Neural cell (in vitro differentiated cells): ENCODE results near the gene TOMM22. TPM values are rescaled to one million over a fixed set of nuclear protein-coding genes. Genes with fewer than 3 reads are reported as not detected.

Experiments used
- H2AFZ ChIP-seq: fragments of 200-600, 300-800 bp; sonication (generic), shearing (Covaris generic); 2 replicates; pipeline ENCODE4 v1.6.0; 2014; ENCODE audit warnings: low read depth, mild to moderate bottlenecking, antibody characterized with exemption, low read length, moderate library complexity
- H3F3A ChIP-seq: fragments of 200-600 bp; shearing (Covaris generic); 2 replicates; pipeline ENCODE4 v1.6.1; 2016; ENCODE audit warnings: mild to moderate bottlenecking, moderate library complexity, mixed read lengths, antibody characterized with exemption, low read length; ENCODE audit not compliant: insufficient read depth, poor library complexity, severe bottlenecking
- H3K27ac ChIP-seq: fragments of 200-600, 300-800 bp; sonication (generic), shearing (Covaris generic); 2 replicates; pipeline ENCODE4 v1.5.1; 2014; ENCODE audit warnings: mild to moderate bottlenecking, low read length, moderate library complexity
- H3K27me3 ChIP-seq: fragments of 300-800, 200-600 bp; sonication (generic), shearing (Covaris generic); 2 replicates; pipeline ENCODE4 v1.6.0; 2014; ENCODE audit warnings: mild to moderate bottlenecking, low read depth, low read length, moderate library complexity; ENCODE audit not compliant: insufficient read depth
- H3K36me3 ChIP-seq: fragments of 300-800, 200-600 bp; sonication (generic), shearing (Covaris generic); 2 replicates; pipeline ENCODE4 v1.5.1; 2014; ENCODE audit warnings: mild to moderate bottlenecking, antibody characterized with exemption, low read length, moderate library complexity; ENCODE audit not compliant: insufficient read depth
- H3K4me2 ChIP-seq: fragments of 300-800, 200-600 bp; sonication (generic), shearing (Covaris generic); 2 replicates; pipeline ENCODE4 v1.6.0; 2014; ENCODE audit warnings: mild to moderate bottlenecking, low read length
- H3K4me3 ChIP-seq: fragments of 300-800, 200-600 bp; sonication (generic), shearing (Covaris generic); 2 replicates; pipeline ENCODE4 v1.5.1; 2014; ENCODE audit warnings: mild to moderate bottlenecking, low read length, moderate library complexity
- H3K79me2 ChIP-seq: fragments of 200-600 bp; shearing (Covaris generic); replicated peaks from 2 replicates; pipeline ENCODE4 v1.6.0; 2014; ENCODE audit warnings: mild to moderate bottlenecking, low read length, moderate library complexity; ENCODE audit not compliant: insufficient read depth
- H3K9ac ChIP-seq: fragments of 300-800, 200-600 bp; sonication (generic), shearing (Covaris generic); 2 replicates; pipeline ENCODE4 v1.6.1; 2016; ENCODE audit warnings: mild to moderate bottlenecking, low read length, mixed read lengths
- H3K9me2 ChIP-seq: fragments of 200-600 bp; shearing (Covaris generic); 2 replicates; pipeline ENCODE4 v1.6.1; 2016; ENCODE audit warnings: mild to moderate bottlenecking, low read length, mixed read lengths; ENCODE audit not compliant: insufficient read depth
- H3K9me3 ChIP-seq: fragments of 200-600, 300-800 bp; sonication (generic), shearing (Covaris generic); 2 replicates; pipeline ENCODE4 v1.6.1; 2016; ENCODE audit warnings: mild to moderate bottlenecking, mixed run types, low read length, moderate library complexity, mixed read lengths
- H4K20me1 ChIP-seq: fragments of 200-600 bp; shearing (Covaris generic); 2 replicates; pipeline ENCODE4 v1.6.1; 2016; ENCODE audit warnings: mild to moderate bottlenecking, mixed run types; ENCODE audit not compliant: insufficient read depth
- EP300 ChIP-seq: fragments of 450-650 bp; conservative IDR thresholded peaks from 2 replicates; pipeline ENCODE4 v1.6.1; 2014; ENCODE audit warnings: antibody characterized with exemption, mild to moderate bottlenecking, moderate library complexity; ENCODE audit not compliant: poor library complexity, severe bottlenecking
- EZH2 ChIP-seq: fragments of 200-600, 300-800 bp; shearing (Covaris generic), sonication (generic); IDR thresholded peaks from 2 replicates; pipeline ENCODE4 v1.6.1; 2014; ENCODE audit warnings: antibody characterized with exemption, low read length, borderline replicate concordance, mild to moderate bottlenecking; ENCODE audit not compliant: insufficient read depth, poor library complexity, severe bottlenecking
- MXI1 ChIP-seq: fragments of 450-650 bp; conservative IDR thresholded peaks from 2 replicates; pipeline ENCODE4 v1.6.1; 2014; ENCODE audit warnings: antibody characterized with exemption, mild to moderate bottlenecking; ENCODE audit not compliant: poor library complexity, severe bottlenecking
- POLR2AphosphoS5 ChIP-seq: IDR thresholded peaks from 2 replicates; pipeline ENCODE4 v1.6.1; 2012
- RAD21 ChIP-seq: fragments of 450-650 bp; conservative IDR thresholded peaks from 2 replicates; pipeline ENCODE4 v1.6.1; 2014; ENCODE audit warnings: antibody characterized with exemption, mild to moderate bottlenecking, moderate library complexity
- SMC3 ChIP-seq: fragments of 450-650 bp; conservative IDR thresholded peaks from 2 replicates; pipeline ENCODE4 v1.6.1; 2014; ENCODE audit warnings: antibody characterized with exemption, mild to moderate bottlenecking, moderate library complexity; ENCODE audit not compliant: poor library complexity
- TAF1 ChIP-seq: IDR thresholded peaks from 2 replicates; pipeline ENCODE4 v1.6.1; 2012; ENCODE audit warnings: low read depth
- polyA plus RNA-seq: library from polyadenylated mRNA; depleted of rRNA; stranded (reverse); fragments of >200 nt; gene quantifications from 2 replicates; pipeline ENCODE4 v1.2.3, GENCODE V29; 2014
- TF ChIP-seq, protein P1 (sequence below): fragments of 450-650 bp; IDR thresholded peaks from 2 replicates; pipeline ENCODE4 v1.5.1; 2014; ENCODE audit warnings: antibody characterized with exemption, mild to moderate bottlenecking, moderate library complexity; ENCODE audit not compliant: poor library complexity, severe bottlenecking
- TF ChIP-seq, protein P2 (sequence below): IDR thresholded peaks from 2 replicates; pipeline ENCODE4 v1.6.1; 2012; ENCODE audit warnings: borderline replicate concordance

TOMM22 gene
- polyA plus RNA-seq, 1 donor from 2014 or later, result 112 TPM

DNA sequence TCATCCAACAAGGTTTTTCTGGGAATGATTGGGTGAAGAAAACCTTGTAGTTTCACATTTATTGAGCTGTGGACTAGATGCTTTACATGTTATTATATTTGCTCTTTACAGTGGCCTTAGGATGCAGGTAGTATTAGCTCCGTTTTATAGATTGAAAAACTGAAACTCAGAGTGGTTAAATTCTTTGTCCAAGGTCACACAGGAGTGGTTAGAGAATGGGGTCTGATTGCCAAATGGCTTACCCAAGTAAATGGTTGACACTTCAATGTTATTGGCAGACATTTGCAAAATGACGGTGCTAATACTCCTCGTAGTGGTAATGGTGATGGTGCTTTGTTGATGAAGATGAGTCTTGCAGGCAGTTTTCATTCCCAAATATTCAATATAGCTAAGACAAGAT, 26.2 kb downstream of the TOMM22 start:
- Histone ChIP-seq H3K9ac (no peak overlapping the region), H3K4me2 (peak overlapping the region; percentile 57), H3K27ac (no peak overlapping the region), H4K20me1 (no peaks in the 10 kb centered on the region), H3K9me3 (no peaks in the 10 kb centered on the region), H3F3A (no peaks in the 10 kb centered on the region), H3K36me3 (no peaks in the 10 kb centered on the region), H3K4me3 (peak overlapping the region; percentile 98), H2AFZ (no peak overlapping the region), H3K27me3 (no peaks in the 10 kb centered on the region), H3K9me2 (no peaks in the 10 kb centered on the region), H3K79me2 (peaks cover 58% of the 10 kb centered on the region)
- TF ChIP-seq MXI1 (no peak), RAD21 (no peak), POLR2AphosphoS5 (no peak), EZH2 (no peak), TAF1 (no peak), SMC3 (no peak), EP300 (no peak)
- TF ChIP-seq, protein P1, sequence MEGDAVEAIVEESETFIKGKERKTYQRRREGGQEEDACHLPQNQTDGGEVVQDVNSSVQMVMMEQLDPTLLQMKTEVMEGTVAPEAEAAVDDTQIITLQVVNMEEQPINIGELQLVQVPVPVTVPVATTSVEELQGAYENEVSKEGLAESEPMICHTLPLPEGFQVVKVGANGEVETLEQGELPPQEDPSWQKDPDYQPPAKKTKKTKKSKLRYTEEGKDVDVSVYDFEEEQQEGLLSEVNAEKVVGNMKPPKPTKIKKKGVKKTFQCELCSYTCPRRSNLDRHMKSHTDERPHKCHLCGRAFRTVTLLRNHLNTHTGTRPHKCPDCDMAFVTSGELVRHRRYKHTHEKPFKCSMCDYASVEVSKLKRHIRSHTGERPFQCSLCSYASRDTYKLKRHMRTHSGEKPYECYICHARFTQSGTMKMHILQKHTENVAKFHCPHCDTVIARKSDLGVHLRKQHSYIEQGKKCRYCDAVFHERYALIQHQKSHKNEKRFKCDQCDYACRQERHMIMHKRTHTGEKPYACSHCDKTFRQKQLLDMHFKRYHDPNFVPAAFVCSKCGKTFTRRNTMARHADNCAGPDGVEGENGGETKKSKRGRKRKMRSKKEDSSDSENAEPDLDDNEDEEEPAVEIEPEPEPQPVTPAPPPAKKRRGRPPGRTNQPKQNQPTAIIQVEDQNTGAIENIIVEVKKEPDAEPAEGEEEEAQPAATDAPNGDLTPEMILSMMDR, result no peak
- TF ChIP-seq, protein P2, sequence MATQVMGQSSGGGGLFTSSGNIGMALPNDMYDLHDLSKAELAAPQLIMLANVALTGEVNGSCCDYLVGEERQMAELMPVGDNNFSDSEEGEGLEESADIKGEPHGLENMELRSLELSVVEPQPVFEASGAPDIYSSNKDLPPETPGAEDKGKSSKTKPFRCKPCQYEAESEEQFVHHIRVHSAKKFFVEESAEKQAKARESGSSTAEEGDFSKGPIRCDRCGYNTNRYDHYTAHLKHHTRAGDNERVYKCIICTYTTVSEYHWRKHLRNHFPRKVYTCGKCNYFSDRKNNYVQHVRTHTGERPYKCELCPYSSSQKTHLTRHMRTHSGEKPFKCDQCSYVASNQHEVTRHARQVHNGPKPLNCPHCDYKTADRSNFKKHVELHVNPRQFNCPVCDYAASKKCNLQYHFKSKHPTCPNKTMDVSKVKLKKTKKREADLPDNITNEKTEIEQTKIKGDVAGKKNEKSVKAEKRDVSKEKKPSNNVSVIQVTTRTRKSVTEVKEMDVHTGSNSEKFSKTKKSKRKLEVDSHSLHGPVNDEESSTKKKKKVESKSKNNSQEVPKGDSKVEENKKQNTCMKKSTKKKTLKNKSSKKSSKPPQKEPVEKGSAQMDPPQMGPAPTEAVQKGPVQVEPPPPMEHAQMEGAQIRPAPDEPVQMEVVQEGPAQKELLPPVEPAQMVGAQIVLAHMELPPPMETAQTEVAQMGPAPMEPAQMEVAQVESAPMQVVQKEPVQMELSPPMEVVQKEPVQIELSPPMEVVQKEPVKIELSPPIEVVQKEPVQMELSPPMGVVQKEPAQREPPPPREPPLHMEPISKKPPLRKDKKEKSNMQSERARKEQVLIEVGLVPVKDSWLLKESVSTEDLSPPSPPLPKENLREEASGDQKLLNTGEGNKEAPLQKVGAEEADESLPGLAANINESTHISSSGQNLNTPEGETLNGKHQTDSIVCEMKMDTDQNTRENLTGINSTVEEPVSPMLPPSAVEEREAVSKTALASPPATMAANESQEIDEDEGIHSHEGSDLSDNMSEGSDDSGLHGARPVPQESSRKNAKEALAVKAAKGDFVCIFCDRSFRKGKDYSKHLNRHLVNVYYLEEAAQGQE, result no peak

- Histone ChIP-seq H3K4me2 (no peak overlapping the region), H3K9ac (no peak overlapping the region), H3K4me3 (no peak overlapping the region), H3K79me2 (peaks cover 69% of the 10 kb centered on the region), H2AFZ (no peak overlapping the region), H4K20me1 (no peaks in the 10 kb centered on the region), H3F3A (no peaks in the 10 kb centered on the region), H3K9me2 (no peaks in the 10 kb centered on the region), H3K9me3 (no peaks in the 10 kb centered on the region), H3K27me3 (no peaks in the 10 kb centered on the region), H3K36me3 (no peaks in the 10 kb centered on the region), H3K27ac (no peak overlapping the region)
- TF ChIP-seq, protein P1, result no peak
Observed at GRCh38 chr22:38709306-38709705, 27.5 kb downstream of the TOMM22 start.
